OCI-LY1 (cell line): ENCODE measurements around the gene PYGB.

ENCODE experiments used
- H2AFZ ChIP-seq: fragments of 200-600 bp; sonication (generic), shearing (Covaris generic); 2 replicates; pipeline ENCODE4 v1.6.0; 2014; ENCODE audit warnings: antibody characterized with exemption, mild to moderate bottlenecking, low read length
- H3F3A ChIP-seq: fragments of 200-600 bp; sonication (generic), shearing (Covaris generic); 2 replicates; pipeline ENCODE4 v1.6.0; 2014; ENCODE audit warnings: mild to moderate bottlenecking, antibody characterized with exemption, low read length, moderate library complexity; ENCODE audit not compliant: insufficient read depth
- H3K27ac ChIP-seq: fragments of 200-600 bp; sonication (generic); 2 replicates; pipeline ENCODE4 v1.5.1; 2014; ENCODE audit warnings: low read length, mixed run types, mild to moderate bottlenecking, low read depth; ENCODE audit not compliant: poor library complexity, severe bottlenecking
- H3K27me3 ChIP-seq: fragments of 200-600 bp; sonication (generic); 2 replicates; pipeline ENCODE4 v1.6.0; 2014; ENCODE audit warnings: antibody characterized with exemption, mild to moderate bottlenecking, low read length, moderate library complexity; ENCODE audit not compliant: insufficient read depth
- H3K36me3 ChIP-seq: fragments of 200-600 bp; sonication (generic); 2 replicates; pipeline ENCODE4 v1.6.1; 2014; ENCODE audit warnings: mild to moderate bottlenecking, antibody characterized with exemption, low read length, moderate library complexity, mixed read lengths; ENCODE audit not compliant: insufficient read depth
- H3K4me1 ChIP-seq: fragments of 200-600 bp; sonication (generic); 2 replicates; pipeline ENCODE4 v1.5.1; 2014; ENCODE audit warnings: mild to moderate bottlenecking, low read length, moderate library complexity; ENCODE audit not compliant: insufficient read depth, severe bottlenecking
- H3K4me2 ChIP-seq: fragments of 200-600 bp; sonication (generic), shearing (Covaris generic); 2 replicates; pipeline ENCODE4 v1.6.1; 2014; ENCODE audit warnings: low read length
- H3K4me3 ChIP-seq: fragments of 200-600 bp; sonication (generic); 2 replicates; pipeline ENCODE4 v1.5.1; 2014; ENCODE audit warnings: low read length, low read depth, mild to moderate bottlenecking, mixed read lengths; ENCODE audit not compliant: poor library complexity, severe bottlenecking
- H3K79me2 ChIP-seq: fragments of 200-600 bp; shearing (Covaris generic); 2 replicates; pipeline ENCODE4 v1.6.1; 2016; ENCODE audit warnings: mixed run types, low read length, mixed read lengths; ENCODE audit not compliant: insufficient read depth
- H3K9ac ChIP-seq: fragments of 200-600 bp; sonication (generic), shearing (Covaris generic); 2 replicates; pipeline ENCODE4 v1.6.1; 2014; ENCODE audit warnings: mild to moderate bottlenecking, low read length, mixed read lengths
- H3K9me2 ChIP-seq: fragments of 200-600 bp; sonication (generic), shearing (Covaris generic); 2 replicates; pipeline ENCODE4 v1.6.1; 2014; ENCODE audit warnings: low read depth, mild to moderate bottlenecking, low read length, mixed read lengths
- H3K9me3 ChIP-seq: fragments of 200-600 bp; shearing (Covaris generic); 2 replicates; pipeline ENCODE4 v1.6.1; 2014; ENCODE audit warnings: low read length, mixed read lengths
- H4K20me1 ChIP-seq: fragments of 200-600 bp; sonication (generic), shearing (Covaris generic); 2 replicates; pipeline ENCODE4 v1.6.0; 2016; ENCODE audit warnings: mild to moderate bottlenecking, low read length; ENCODE audit not compliant: insufficient read depth
- EZH2 ChIP-seq: fragments of 200-600 bp; sonication (generic), shearing (Covaris generic); IDR thresholded peaks from 2 replicates; pipeline ENCODE4 v1.8.0; 2017; ENCODE audit warnings: borderline replicate concordance, mixed run types, mild to moderate bottlenecking, antibody characterized with exemption, low read length, moderate library complexity, mixed read lengths
- TF ChIP-seq, protein P1 (sequence below): fragments of 200-600 bp; sonication (generic), shearing (Covaris generic); IDR thresholded peaks from 2 replicates; pipeline ENCODE4 v1.5.1; 2017; ENCODE audit warnings: mild to moderate bottlenecking, antibody characterized with exemption, low read length, moderate library complexity, mixed read lengths

PYGB gene

DNA sequence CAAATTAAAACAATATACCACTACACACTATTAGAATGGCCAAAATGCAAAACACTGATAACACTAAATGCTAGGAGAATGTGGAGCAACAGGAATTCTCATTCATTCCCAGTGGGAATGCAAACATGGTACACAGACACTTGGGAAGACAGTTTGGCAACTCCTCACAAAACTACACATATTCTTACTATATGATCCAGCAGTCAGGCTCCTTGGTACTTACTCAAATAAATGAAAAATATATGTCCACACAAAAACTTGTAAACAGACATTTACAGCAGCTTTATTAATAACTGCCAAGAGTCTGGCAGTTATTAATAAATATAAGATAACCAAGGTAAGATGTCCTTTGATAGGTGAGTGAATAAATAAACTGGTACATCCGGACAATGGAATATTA, 97.8 kb downstream of the PYGB start:
- Histone ChIP-seq H3K9me3 (no peaks in the 10 kb centered on the region), H3K79me2 (peaks cover 13% of the 10 kb centered on the region), H3K4me2 (no peak overlapping the region), H3K4me1 (peaks cover 18% of the 10 kb centered on the region), H3K27me3 (no peaks in the 10 kb centered on the region), H3K27ac (no peak overlapping the region), H2AFZ (no peak overlapping the region), H3K4me3 (no peak overlapping the region), H3K9ac (no peak overlapping the region), H4K20me1 (no peaks in the 10 kb centered on the region), H3K36me3 (no peaks in the 10 kb centered on the region), H3K9me2 (no peaks in the 10 kb centered on the region), H3F3A (no peaks in the 10 kb centered on the region)
- TF ChIP-seq, protein P1, sequence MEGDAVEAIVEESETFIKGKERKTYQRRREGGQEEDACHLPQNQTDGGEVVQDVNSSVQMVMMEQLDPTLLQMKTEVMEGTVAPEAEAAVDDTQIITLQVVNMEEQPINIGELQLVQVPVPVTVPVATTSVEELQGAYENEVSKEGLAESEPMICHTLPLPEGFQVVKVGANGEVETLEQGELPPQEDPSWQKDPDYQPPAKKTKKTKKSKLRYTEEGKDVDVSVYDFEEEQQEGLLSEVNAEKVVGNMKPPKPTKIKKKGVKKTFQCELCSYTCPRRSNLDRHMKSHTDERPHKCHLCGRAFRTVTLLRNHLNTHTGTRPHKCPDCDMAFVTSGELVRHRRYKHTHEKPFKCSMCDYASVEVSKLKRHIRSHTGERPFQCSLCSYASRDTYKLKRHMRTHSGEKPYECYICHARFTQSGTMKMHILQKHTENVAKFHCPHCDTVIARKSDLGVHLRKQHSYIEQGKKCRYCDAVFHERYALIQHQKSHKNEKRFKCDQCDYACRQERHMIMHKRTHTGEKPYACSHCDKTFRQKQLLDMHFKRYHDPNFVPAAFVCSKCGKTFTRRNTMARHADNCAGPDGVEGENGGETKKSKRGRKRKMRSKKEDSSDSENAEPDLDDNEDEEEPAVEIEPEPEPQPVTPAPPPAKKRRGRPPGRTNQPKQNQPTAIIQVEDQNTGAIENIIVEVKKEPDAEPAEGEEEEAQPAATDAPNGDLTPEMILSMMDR, result no peak
- no peak for TF ChIP-seq EZH2

DNA sequence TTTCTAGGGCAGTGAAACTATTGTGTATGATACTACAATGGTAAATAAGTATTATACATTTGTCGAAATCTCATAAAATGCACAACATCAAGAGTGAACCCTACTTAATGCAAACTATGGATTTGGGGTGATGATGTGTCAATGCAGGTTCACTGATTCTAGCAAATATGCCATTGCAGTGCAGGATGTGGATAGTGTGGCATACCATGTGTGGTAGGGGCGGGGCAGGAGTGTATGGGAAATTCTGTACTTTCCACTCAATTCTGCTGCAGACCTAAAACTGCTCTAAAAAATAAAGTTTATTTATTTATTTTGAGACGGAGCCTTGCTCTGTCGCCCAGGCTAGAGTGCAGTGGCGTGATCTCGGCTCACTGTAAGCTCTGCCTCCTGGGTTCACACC, 98.5 kb downstream of the PYGB start:
- H3K4me2 ChIP-seq, result no peak overlapping the region
- H3K27me3 ChIP-seq, result no peaks in the 10 kb centered on the region
- H3K79me2 ChIP-seq, result peaks cover 9% of the 10 kb centered on the region

More for the DNA sequence above, 98.5 kb downstream of the PYGB start:
- no peaks in the 10 kb centered on the region for H3K9me2 ChIP-seq
- peaks cover 12% of the 10 kb centered on the region for H3K4me1 ChIP-seq
- no peak overlapping the region for H3K27ac ChIP-seq
- TF ChIP-seq EZH2, result no peak
- TF ChIP-seq, protein P1, result no peak
- H3K36me3 ChIP-seq, result no peaks in the 10 kb centered on the region
- H3K4me3 ChIP-seq, result no peak overlapping the region
- no peaks in the 10 kb centered on the region for H3K9me3 ChIP-seq
- no peaks in the 10 kb centered on the region for H3F3A ChIP-seq
- no peak overlapping the region for H3K9ac ChIP-seq
- H2AFZ ChIP-seq, result no peak overlapping the region
- H4K20me1 ChIP-seq, result no peaks in the 10 kb centered on the region
